Measurements from ENCODE around the gene AFG1L.

- TF ChIP-seq POLR2AphosphoS5 (IDR thresholded peaks at IDR 0.05; ENCODE audit: low read depth, low read length) (no peak), POLR2A (IDR thresholded peaks at IDR 0.05; ENCODE audit: low read depth, low read length) (no peak), TAF1 (IDR thresholded peaks at IDR 0.05; ENCODE audit: borderline replicate concordance, low read depth, low read length) (no peak)
Measured at GRCh38 chr6:108336971-108337370, 42.1 kb downstream of the AFG1L start.
